GDM1 (cell line): ENCODE results near the gene ABCA2.
A peak's percentile ranks its signal among the peaks of the same experiment; 100 is the strongest.

Experiments used
- DNase-seq: peaks from one replicate; lab custom pipeline; 2025; lab: John Stamatoyannopoulos, UW

ABCA2 gene, protein sequence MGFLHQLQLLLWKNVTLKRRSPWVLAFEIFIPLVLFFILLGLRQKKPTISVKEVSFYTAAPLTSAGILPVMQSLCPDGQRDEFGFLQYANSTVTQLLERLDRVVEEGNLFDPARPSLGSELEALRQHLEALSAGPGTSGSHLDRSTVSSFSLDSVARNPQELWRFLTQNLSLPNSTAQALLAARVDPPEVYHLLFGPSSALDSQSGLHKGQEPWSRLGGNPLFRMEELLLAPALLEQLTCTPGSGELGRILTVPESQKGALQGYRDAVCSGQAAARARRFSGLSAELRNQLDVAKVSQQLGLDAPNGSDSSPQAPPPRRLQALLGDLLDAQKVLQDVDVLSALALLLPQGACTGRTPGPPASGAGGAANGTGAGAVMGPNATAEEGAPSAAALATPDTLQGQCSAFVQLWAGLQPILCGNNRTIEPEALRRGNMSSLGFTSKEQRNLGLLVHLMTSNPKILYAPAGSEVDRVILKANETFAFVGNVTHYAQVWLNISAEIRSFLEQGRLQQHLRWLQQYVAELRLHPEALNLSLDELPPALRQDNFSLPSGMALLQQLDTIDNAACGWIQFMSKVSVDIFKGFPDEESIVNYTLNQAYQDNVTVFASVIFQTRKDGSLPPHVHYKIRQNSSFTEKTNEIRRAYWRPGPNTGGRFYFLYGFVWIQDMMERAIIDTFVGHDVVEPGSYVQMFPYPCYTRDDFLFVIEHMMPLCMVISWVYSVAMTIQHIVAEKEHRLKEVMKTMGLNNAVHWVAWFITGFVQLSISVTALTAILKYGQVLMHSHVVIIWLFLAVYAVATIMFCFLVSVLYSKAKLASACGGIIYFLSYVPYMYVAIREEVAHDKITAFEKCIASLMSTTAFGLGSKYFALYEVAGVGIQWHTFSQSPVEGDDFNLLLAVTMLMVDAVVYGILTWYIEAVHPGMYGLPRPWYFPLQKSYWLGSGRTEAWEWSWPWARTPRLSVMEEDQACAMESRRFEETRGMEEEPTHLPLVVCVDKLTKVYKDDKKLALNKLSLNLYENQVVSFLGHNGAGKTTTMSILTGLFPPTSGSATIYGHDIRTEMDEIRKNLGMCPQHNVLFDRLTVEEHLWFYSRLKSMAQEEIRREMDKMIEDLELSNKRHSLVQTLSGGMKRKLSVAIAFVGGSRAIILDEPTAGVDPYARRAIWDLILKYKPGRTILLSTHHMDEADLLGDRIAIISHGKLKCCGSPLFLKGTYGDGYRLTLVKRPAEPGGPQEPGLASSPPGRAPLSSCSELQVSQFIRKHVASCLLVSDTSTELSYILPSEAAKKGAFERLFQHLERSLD (N-terminal part only)

GRCh38 chr9:137027369-137028262 lies at the start of gene ABCA2:
Gene ABCA2, minus strand, starts transcription at chr9:137028237. Its CDS starts 97 bp downstream, at chr9:137028140.
- no peak for DNase-seq

DNA sequence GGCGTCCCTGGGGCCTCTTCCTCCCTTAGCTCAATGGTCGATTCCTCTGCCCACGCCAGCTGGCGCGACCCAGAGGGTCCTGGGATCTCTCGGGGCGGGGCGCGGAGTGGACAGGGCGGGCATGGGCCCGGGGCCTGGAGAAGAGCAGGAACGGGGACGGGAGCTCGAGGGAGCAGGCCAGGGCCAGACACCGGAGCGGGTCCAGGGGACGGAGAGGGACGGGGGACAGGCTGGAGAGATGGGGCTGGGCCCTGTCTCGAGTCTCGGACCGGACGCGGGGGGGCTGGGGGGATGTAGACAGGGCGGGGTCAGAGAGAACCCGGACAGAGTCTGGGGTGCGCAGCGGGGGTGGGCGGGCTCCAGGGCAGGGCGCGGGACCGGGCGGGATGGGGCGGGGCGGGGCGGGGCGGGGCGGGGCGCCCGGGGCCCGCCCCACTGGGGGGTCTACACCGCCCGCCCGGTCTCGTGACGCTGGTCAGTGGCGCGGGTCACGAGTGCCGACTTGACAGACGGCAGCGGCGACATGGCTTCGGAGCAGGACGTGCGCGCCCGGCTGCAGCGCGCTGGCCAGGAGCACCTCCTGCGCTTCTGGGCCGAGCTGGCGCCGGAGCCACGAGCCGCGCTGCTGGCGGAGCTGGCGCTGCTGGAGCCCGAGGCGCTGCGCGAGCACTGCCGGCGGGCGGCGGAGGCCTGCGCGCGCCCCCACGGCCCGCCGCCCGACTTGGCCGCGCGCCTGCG lies 49.1 kb upstream of the ABCA2 start, which contains the start of gene UAP1L1:
UAP1L1 (plus strand) TSS at position 508 of the 738 bp plus-strand sequence; CDS start at position 524, 16 bp downstream.
- DNase-seq = peak; percentile 11

GRCh38 chr9:137076636-137077009 lies 48.6 kb upstream of the ABCA2 start:
- DNase-seq = no peak

DNA sequence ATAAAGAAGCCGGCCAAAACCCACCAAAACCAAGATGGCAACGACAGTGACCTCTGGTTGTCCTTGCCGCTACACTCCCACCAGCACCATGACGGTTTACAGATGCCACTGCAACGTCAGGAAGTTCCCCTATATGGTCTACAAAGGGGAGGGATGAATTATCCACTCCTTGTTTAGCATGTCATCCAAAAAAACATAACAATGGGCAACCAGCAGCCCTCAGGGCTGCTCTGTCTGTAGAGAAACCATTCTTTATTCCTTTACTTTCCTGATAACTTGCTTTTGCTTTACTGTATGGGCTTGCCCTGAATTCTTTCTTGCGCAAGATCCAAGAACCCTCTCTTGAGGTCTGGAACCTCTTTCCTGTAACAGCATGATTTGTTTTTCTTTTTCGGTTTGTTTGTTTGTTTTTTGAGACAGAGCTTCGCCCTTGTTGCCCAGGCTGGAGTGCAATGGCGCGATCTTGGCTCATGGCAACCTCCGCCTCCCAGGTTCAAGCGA lies 47.3 kb upstream of the ABCA2 start:
- no peak for DNase-seq

DNA sequence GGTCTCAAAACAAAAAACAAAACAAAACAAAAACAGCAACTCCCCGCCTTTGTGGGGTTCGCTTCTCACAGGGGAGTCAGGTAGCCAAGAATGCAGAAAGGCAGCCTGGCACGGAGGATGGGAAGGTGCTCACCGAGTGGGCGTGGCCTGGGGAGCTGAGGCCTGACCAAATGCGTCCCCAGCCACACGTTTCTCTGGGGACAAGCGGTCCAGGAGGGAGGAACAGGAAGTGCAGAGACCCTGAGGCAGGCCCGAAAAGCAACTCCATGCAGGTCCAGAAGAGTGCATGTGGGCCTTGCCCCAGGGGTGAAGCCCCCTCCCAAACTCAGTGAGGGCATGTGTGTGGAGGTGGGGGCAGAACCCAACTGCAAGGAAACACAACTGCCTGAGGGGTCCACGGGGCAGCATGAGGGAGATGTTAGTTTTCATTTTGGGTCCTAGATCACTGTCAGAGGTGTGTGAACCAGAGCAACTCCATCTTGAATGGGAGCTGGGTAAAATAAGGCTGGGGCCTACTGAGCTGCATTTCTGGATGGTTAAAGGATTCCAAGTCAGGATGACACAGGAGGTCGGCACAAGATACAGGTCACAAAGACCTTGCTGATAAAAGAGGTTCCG lies 46.7 kb upstream of the ABCA2 start:
- no peak for DNase-seq

GRCh38 chr9:137073992-137074399 lies 46.0 kb upstream of the ABCA2 start:
- no peak for DNase-seq

- DNase-seq = no peak
These were observed 43.2 kb upstream of the ABCA2 start for GRCh38 chr9:137071282-137071681.

DNA sequence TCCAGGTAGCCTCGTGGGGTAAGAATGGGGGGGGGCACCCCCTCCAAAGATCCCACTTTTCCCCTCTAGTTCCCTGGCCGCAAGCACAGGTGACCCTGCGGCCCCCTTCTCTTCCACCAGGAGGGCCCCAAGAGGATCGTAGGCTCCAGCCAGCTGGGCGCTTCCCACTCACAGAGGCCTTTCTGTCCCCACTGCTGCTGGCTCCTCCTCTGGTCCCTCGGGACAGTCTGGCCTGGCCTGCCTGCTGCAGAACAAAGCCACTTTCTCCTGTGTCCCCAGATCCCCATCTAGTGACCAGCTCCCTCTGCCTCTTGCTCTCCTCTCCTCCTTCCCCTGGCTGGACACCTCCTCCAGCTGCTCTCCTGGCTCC lies 42.9 kb upstream of the ABCA2 start:
- DNase-seq = no peak

DNA sequence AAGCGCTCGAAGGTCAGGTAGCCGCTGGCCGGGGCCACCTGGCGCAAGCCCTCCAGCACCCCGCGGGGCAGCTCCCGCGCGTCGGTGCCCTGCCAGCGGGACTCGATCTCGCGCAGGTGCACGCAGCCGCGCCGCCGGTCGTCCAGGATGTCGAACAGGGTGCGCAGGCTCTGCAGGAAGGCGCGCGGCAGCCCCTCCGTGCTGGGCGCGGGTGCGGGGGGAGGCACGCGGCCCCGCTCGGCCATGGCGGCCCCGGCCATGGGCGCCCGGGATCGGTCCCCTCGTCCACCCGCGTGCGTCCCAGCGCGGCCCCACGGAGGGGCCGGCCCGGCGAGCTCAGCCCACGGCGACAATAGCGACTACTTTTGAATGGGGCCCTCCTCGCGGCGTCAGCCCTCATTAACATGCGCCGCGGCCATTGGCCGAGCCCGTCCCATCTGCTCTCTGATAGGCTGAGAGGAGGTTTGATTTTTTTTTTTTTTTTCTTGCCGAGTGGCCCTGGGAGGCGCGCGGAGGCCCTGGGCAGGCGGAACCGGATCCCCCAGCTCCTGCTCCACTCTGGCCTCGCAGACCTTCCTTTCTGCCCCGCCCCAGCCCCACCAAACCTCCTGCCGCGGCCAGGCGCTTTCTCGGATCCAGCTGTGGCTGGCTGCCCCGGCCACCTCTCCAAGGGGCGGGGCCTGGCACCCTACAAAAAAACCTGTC lies 42.3 kb upstream of the ABCA2 start, which contains the start of gene SAPCD2:
SAPCD2 (minus strand) TSS at position 357 of the 705 bp plus-strand sequence; CDS start at position 260, 97 bp downstream.
- DNase-seq = peak; percentile 86

- no peak for DNase-seq
These were observed 41.6 kb upstream of the ABCA2 start for GRCh38 chr9:137069508-137070091.

GRCh38 chr9:137068539-137069507 lies 40.8 kb upstream of the ABCA2 start:
- no peak for DNase-seq

GRCh38 chr9:137067860-137068538 lies 40.0 kb upstream of the ABCA2 start:
- DNase-seq = peak; percentile 66

GRCh38 chr9:137066096-137066861 lies 38.2 kb upstream of the ABCA2 start:
- no peak for DNase-seq

DNA sequence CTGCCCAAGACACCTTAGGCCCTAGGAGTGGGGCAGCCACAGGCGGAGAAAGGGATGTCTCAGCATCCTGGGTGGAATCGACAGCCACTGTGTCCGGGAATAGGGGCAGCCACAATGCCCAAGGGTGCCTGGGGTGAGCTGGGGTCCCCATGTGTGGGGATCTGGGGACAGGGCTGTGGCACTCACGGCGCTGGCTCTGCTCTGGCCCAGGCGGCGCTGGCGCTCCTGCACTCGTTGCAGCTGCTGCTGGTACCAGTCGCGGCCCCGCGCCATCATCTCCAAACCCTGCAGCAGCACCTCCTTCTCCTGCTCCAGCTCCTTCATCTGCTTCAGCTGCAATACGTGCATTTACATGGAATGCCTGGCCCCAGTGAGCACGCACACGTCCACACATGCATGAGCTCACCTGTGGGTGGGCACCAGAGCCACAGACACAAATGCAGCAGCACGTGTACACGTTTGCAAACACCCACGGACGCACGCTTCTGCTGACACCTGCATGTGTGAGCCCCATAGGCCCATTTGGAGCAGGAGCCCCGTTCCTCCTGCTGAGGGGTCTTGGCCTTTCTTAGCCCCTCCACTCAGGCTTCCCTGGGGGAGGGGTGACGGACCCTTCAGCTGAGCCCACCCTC lies 37.4 kb upstream of the ABCA2 start:
- no peak for DNase-seq

DNA sequence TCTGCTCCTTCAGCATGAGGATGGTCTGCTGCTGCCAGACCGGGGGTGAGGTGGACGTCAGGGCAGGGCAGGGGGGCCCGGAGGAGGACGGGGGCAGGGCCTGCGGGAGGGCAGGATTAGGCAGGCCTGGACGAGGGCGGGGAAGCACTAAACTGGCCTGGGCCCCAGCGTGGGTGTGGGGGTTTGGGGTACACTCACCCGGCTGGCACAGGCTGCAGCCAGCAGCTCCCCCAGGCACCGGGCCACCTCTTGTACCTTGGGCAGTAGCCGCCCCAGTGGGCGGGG lies 36.8 kb upstream of the ABCA2 start:
- no peak for DNase-seq
